ENCODE measurements around the gene CARD10.

Gene CARD10

GRCh38 chr22:37483050-37483449 is 36.2 kb downstream of the CARD10 start:
- no peak overlapping the region for H3K4me3 ChIP-seq (ENCODE audit: low read depth, low read length)
- DNase-seq (ENCODE audit: low read depth), result no peak
- in situ Hi-C loops (cut with HindIII; ENCODE audit: low sequenced_read_pairs), result no loop called here
- TF ChIP-seq CTCF (IDR thresholded peaks at IDR 0.05; ENCODE audit: low read depth, low read length, missing control alignments), result no peak

GRCh38 chr22:37482244-37482643 is 37.0 kb downstream of the CARD10 start:
- no peak overlapping the region for H3K4me3 ChIP-seq (ENCODE audit: low read depth, low read length)
- no peak for DNase-seq (ENCODE audit: low read depth)
- in situ Hi-C loops (cut with HindIII; ENCODE audit: low sequenced_read_pairs), result no loop called here
- no peak for TF ChIP-seq CTCF (IDR thresholded peaks at IDR 0.05; ENCODE audit: low read depth, low read length, missing control alignments)

GRCh38 chr22:37481347-37481907 is 37.8 kb downstream of the CARD10 start:
- DNase-seq (ENCODE audit: low read depth), result no peak
- TF ChIP-seq CTCF (IDR thresholded peaks at IDR 0.05; ENCODE audit: low read depth, low read length, missing control alignments), result no peak
- in situ Hi-C loops (cut with HindIII; ENCODE audit: low sequenced_read_pairs), result no loop called here
- H3K4me3 ChIP-seq (ENCODE audit: low read depth, low read length), result no peak overlapping the region

- no peak for TF ChIP-seq CTCF (IDR thresholded peaks at IDR 0.05; ENCODE audit: low read depth, low read length, missing control alignments)
- in situ Hi-C loops (cut with HindIII; ENCODE audit: low sequenced_read_pairs), result no loop called here
- H3K4me3 ChIP-seq (ENCODE audit: low read depth, low read length), result no peak overlapping the region
- DNase-seq (ENCODE audit: low read depth), result no peak
Measured at GRCh38 chr22:37480387-37481346, 38.5 kb downstream of the CARD10 start.

GRCh38 chr22:37479196-37479595 is 40.0 kb downstream of the CARD10 start:
- TF ChIP-seq CTCF (IDR thresholded peaks at IDR 0.05; ENCODE audit: low read depth, low read length, missing control alignments), result no peak
- H3K4me3 ChIP-seq (ENCODE audit: low read depth, low read length), result no peak overlapping the region
- in situ Hi-C loops (cut with HindIII; ENCODE audit: low sequenced_read_pairs), result no loop called here
- DNase-seq (ENCODE audit: low read depth), result no peak

GRCh38 chr22:37476389-37477329 is 42.6 kb downstream of the CARD10 start:
- no peak for TF ChIP-seq CTCF (IDR thresholded peaks at IDR 0.05; ENCODE audit: low read depth, low read length, missing control alignments)
- in situ Hi-C loops (cut with HindIII; ENCODE audit: low sequenced_read_pairs), result no loop called here
- no peak for DNase-seq (ENCODE audit: low read depth)
- no peak overlapping the region for H3K4me3 ChIP-seq (ENCODE audit: low read depth, low read length)
